ENCODE results near the gene KAT6B. TPM values are rescaled to one million over a fixed set of nuclear protein-coding genes. Genes with fewer than 3 reads are reported as not detected.

The KAT6B gene
- total and polyA plus RNA-seq, 10 of the 15 experiments (the other 5 are each of a cell fraction or from before 2014, with no cell fraction given): 2.7 to 22.6 (median 15.7) TPM

DNA sequence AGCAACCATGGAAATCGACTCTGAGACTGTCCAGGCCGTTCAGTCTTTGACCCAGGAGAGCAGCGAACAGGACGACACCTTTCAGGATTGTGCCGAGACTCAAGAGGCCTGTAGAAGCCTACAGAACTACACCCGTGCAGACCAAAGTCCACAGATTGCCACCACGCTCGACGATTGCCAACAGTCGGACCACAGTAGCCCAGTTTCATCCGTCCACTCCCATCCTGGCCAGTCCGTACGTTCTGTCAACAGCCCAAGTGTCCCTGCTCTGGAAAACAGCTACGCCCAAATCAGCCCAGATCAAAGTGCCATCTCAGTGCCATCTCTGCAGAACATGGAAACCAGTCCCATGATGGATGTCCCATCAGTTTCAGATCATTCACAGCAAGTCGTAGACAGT lies 203.0 kb downstream of the KAT6B start:
- POLR2A ChIA-PET: no interaction called here
- no peaks in the 10 kb centered on the region for H4K20me1 ChIP-seq (ENCODE audit: control insufficient read depth, insufficient read depth)
- no peak for ATAC-seq
- H3K9me3 ChIP-seq (replicated peaks; ENCODE audit: control insufficient read depth, insufficient read depth, low read length): no peaks in the 10 kb centered on the region
- TF ChIP-seq CHD2 (IDR thresholded peaks at IDR 0.05; ENCODE audit: borderline replicate concordance, low read depth, low read length): no peak
- H3K4me2 ChIP-seq (ENCODE audit: control insufficient read depth, insufficient read depth): no peak overlapping the region
- BruUV-seq (replicated peaks): no TSS peak
- peaks cover 18% of the 10 kb centered on the region in 2 experiments for H3K36me3 ChIP-seq (ENCODE audit: control insufficient read depth in 2 of 2, insufficient read depth in 2 of 2, low read length in 1 of 2)
- no peak overlapping the region for H3K4me3 ChIP-seq
- in situ Hi-C loops (cut with MboI): no loop called here
- CTCF ChIA-PET: no interaction called here
- no peak overlapping the region for H3K27ac ChIP-seq (ENCODE audit: control insufficient read depth, insufficient read depth)
- H3K9ac ChIP-seq (ENCODE audit: control insufficient read depth, insufficient read depth, low read length): no peak overlapping the region
- peaks cover 15% of the 10 kb centered on the region for H3K4me1 ChIP-seq (ENCODE audit: control insufficient read depth, insufficient read depth, low read length)
- no peak for FAIRE-seq
- SMC1A ChIA-PET (ENCODE audit: uncharacterized antibody, unreplicated experiment): interaction anchor here (0.6 kb wide), 1 partner anchor 69 kb away, joined by 3 read pairs; no protein-coding TSS in a partner anchor
- RAD21 ChIA-PET (ENCODE audit: unreplicated experiment): no interaction called here
- 93% methylated on average over 15 of the region's 15 CpGs for WGBS (ENCODE audit: insufficient coverage, insufficient replicate concordance, low lambda C conversion rate, missing lambda C conversion rate)
- no peak overlapping the region for H2AFZ ChIP-seq (ENCODE audit: control insufficient read depth, low read depth, low read length)
- intact Hi-C loops (cut with micrococcal nuclease; ENCODE audit: unreplicated experiment): loop anchor here (5.0 to 10.0 kb wide), 2 partner anchors 208 to 605 kb away; partner anchors contain the start of gene COMTD1
- H3K27me3 ChIP-seq (replicated peaks in 1 of 2; ENCODE audit: control insufficient read depth in 2 of 2, insufficient read depth in 2 of 2, low read length in 1 of 2): no peaks in the 10 kb centered on the region
- no peak for DNase-seq (ENCODE audit: low read depth, low spot score)
- H3K79me2 ChIP-seq (ENCODE audit: control insufficient read depth, insufficient read depth, low read length): no peaks in the 10 kb centered on the region

DNA sequence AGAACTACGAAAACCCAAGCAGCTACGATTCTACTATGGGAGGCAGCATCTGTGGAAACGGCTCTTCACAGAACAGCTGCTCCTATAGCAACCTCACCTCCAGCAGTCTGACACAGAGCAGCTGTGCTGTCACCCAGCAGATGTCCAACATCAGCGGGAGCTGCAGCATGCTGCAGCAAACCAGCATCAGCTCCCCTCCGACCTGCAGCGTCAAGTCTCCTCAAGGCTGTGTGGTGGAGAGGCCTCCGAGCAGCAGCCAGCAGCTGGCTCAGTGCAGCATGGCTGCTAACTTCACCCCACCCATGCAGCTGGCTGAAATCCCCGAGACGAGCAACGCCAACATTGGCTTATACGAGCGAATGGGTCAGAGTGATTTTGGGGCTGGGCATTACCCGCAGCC lies 203.5 kb downstream of the KAT6B start:
- Histone ChIP-seq H3K4me3 (no peak overlapping the region), H4K20me1 (ENCODE audit: control insufficient read depth, insufficient read depth) (no peaks in the 10 kb centered on the region), H3K4me1 (ENCODE audit: control insufficient read depth, insufficient read depth, low read length) (peaks cover 15% of the 10 kb centered on the region), H3K36me3 (ENCODE audit: control insufficient read depth in 2 of 2, insufficient read depth in 2 of 2, low read length in 1 of 2) (peaks cover 17% of the 10 kb centered on the region in 2 experiments), H3K27ac (ENCODE audit: control insufficient read depth, insufficient read depth) (no peak overlapping the region), H3K27me3 (replicated peaks in 1 of 2; ENCODE audit: control insufficient read depth in 2 of 2, insufficient read depth in 2 of 2, low read length in 1 of 2) (no peaks in the 10 kb centered on the region), H3K4me2 (ENCODE audit: control insufficient read depth, insufficient read depth) (no peak overlapping the region), H3K9me3 (replicated peaks; ENCODE audit: control insufficient read depth, insufficient read depth, low read length) (no peaks in the 10 kb centered on the region), H3K79me2 (ENCODE audit: control insufficient read depth, insufficient read depth, low read length) (no peaks in the 10 kb centered on the region), H3K9ac (ENCODE audit: control insufficient read depth, insufficient read depth, low read length) (no peak overlapping the region), H2AFZ (ENCODE audit: control insufficient read depth, low read depth, low read length) (no peak overlapping the region)
- in situ Hi-C loops (cut with MboI) (no loop called here), intact Hi-C loops (cut with micrococcal nuclease; ENCODE audit: unreplicated experiment) (loop anchor here (5.0 to 10.0 kb wide), 2 partner anchors 207 to 605 kb away; partner anchors contain the start of gene COMTD1)
- WGBS (ENCODE audit: insufficient coverage, insufficient replicate concordance, low lambda C conversion rate, missing lambda C conversion rate): 96% methylated on average over 13 of the region's 13 CpGs
- POLR2A ChIA-PET: no interaction called here
- FAIRE-seq (no peak), ATAC-seq (no peak), DNase-seq (ENCODE audit: low read depth, low spot score) (no peak)
- CTCF ChIA-PET: no interaction called here
- RAD21 ChIA-PET (ENCODE audit: unreplicated experiment): no interaction called here
- TF ChIP-seq, protein P1, sequence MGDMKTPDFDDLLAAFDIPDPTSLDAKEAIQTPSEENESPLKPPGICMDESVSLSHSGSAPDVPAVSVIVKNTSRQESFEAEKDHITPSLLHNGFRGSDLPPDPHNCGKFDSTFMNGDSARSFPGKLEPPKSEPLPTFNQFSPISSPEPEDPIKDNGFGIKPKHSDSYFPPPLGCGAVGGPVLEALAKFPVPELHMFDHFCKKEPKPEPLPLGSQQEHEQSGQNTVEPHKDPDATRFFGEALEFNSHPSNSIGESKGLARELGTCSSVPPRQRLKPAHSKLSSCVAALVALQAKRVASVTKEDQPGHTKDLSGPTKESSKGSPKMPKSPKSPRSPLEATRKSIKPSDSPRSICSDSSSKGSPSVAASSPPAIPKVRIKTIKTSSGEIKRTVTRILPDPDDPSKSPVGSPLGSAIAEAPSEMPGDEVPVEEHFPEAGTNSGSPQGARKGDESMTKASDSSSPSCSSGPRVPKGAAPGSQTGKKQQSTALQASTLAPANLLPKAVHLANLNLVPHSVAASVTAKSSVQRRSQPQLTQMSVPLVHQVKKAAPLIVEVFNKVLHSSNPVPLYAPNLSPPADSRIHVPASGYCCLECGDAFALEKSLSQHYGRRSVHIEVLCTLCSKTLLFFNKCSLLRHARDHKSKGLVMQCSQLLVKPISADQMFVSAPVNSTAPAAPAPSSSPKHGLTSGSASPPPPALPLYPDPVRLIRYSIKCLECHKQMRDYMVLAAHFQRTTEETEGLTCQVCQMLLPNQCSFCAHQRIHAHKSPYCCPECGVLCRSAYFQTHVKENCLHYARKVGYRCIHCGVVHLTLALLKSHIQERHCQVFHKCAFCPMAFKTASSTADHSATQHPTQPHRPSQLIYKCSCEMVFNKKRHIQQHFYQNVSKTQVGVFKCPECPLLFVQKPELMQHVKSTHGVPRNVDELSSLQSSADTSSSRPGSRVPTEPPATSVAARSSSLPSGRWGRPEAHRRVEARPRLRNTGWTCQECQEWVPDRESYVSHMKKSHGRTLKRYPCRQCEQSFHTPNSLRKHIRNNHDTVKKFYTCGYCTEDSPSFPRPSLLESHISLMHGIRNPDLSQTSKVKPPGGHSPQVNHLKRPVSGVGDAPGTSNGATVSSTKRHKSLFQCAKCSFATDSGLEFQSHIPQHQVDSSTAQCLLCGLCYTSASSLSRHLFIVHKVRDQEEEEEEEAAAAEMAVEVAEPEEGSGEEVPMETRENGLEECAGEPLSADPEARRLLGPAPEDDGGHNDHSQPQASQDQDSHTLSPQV (IDR thresholded peaks at IDR 0.05): no peak
- TF ChIP-seq, protein P2, sequence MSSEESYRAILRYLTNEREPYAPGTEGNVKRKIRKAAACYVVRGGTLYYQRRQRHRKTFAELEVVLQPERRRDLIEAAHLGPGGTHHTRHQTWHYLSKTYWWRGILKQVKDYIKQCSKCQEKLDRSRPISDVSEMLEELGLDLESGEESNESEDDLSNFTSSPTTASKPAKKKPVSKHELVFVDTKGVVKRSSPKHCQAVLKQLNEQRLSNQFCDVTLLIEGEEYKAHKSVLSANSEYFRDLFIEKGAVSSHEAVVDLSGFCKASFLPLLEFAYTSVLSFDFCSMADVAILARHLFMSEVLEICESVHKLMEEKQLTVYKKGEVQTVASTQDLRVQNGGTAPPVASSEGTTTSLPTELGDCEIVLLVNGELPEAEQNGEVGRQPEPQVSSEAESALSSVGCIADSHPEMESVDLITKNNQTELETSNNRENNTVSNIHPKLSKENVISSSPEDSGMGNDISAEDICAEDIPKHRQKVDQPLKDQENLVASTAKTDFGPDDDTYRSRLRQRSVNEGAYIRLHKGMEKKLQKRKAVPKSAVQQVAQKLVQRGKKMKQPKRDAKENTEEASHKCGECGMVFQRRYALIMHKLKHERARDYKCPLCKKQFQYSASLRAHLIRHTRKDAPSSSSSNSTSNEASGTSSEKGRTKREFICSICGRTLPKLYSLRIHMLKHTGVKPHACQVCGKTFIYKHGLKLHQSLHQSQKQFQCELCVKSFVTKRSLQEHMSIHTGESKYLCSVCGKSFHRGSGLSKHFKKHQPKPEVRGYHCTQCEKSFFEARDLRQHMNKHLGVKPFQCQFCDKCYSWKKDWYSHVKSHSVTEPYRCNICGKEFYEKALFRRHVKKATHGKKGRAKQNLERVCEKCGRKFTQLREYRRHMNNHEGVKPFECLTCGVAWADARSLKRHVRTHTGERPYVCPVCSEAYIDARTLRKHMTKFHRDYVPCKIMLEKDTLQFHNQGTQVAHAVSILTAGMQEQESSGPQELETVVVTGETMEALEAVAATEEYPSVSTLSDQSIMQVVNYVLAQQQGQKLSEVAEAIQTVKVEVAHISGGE (CRISPR knock-in tag; IDR thresholded peaks at IDR 0.05): no peak
- no peak for TF ChIP-seq MTA2 (IDR thresholded peaks at IDR 0.05; ENCODE audit: low read depth)
- TF ChIP-seq IKZF2 (IDR thresholded peaks at IDR 0.05): no peak
- SMC1A ChIA-PET (ENCODE audit: uncharacterized antibody, unreplicated experiment): no interaction called here
- BruUV-seq (replicated peaks): no TSS peak
